Colonic mucosa (tissue), 4 donors: ENCODE results near the gene PTPRJ. TPM values are rescaled to one million over a fixed set of nuclear protein-coding genes. Genes with fewer than 3 reads are reported as not detected.

Experiments used
- DNase-seq: peaks from one replicate; pipeline ENCODE4 v3.0.0-alpha.2; 2020
- H3K27ac ChIP-seq: fragments of 200-600 bp; one replicate; pipeline ENCODE4 v1.8.0; 2021
- H3K27me3 ChIP-seq: fragments of 200-600 bp; one replicate; pipeline ENCODE4 v1.8.0; 2021
- H3K36me3 ChIP-seq: fragments of 200-600 bp; one replicate; pipeline ENCODE4 v1.8.0; 2021
- H3K4me1 ChIP-seq: fragments of 200-600 bp; one replicate; pipeline ENCODE4 v1.8.0; 2021; ENCODE audit warnings: mild to moderate bottlenecking
- H3K4me3 ChIP-seq: fragments of 200-600 bp; one replicate; pipeline ENCODE4 v1.8.0; 2021
- H3K9ac ChIP-seq, 2 donors: one replicate each; pipeline ENCODE4 v1.7.0; 2013; ENCODE audit warnings: control low read depth in 2 of 2, low read depth in 2 of 2, low read length in 2 of 2
- H3K9me3 ChIP-seq: fragments of 200-600 bp; one replicate; pipeline ENCODE4 v1.8.0; 2021
- CTCF ChIP-seq: fragments of 200-600 bp; IDR thresholded peaks from one replicate; pipeline ENCODE4 v1.8.0; 2022; ENCODE audit warnings: antibody characterized with exemption, mild to moderate bottlenecking
- intact Hi-C: fragments of 100-400 bp; cut with DNase I; formaldehyde crosslinking; loops from one replicate; pipeline ENCODE4 v1.14.1; 2022
- total RNA-seq, 2 donors: library from RNA; stranded (reverse); fragmentation: NEBNext Ultra II Directional in 1 of 2; extraction: Animal tissue kit (Norgen Biotek cat#: 25700) in 1 of 2; gene quantifications; one replicate each; pipeline ENCODE4 v1.2.1, GENCODE V29; 2021
- donor health status: healthy.
- donor health status: DM: no; HTN: no; CAD: no.
- donor health status: DM: no; HTN: no; CAD: no.

The PTPRJ gene
- total RNA-seq, 2 donors from 2014 or later, result 37.5 to 45.7 TPM

- DNase-seq, result no peak
- Histone ChIP-seq H3K36me3 (no peaks in the 10 kb centered on the region), H3K4me3 (no peak overlapping the region), H3K9ac (peak overlapping the region in 1 of 2 donors; percentile 41), H3K4me1 (peaks cover 4% of the 10 kb centered on the region), H3K9me3 (no peaks in the 10 kb centered on the region), H3K27me3 (no peaks in the 10 kb centered on the region), H3K27ac (peak overlapping the region; percentile 53)
- intact Hi-C loops, result loop anchor here (10.0 kb wide), 1 partner anchor 141 kb away; no protein-coding TSS in a partner anchor
- TF ChIP-seq CTCF, result no peak
Observed at GRCh38 chr11:48105096-48105990, 125.0 kb downstream of the PTPRJ start.

DNA sequence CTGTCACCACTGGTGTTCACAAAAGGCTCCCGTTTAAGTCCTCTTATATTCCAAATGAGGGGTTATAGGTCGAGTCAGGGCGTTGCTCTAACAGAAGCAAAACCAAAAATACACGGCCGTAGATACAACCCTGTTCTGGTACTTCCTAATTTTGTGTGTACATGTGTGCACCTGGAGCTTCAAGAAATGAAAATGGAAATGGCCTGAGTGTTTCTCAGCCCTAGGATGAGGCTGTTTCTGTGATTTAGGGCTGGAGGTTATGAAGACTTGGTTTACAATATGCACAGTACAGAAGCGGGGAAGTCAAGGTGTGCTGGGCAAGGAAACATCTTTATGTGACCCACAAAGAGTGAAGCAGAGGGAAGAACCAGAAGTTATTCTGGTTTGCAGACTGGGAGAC, 125.8 kb downstream of the PTPRJ start:
- no peaks in the 10 kb centered on the region for H3K4me1 ChIP-seq
- no peak for TF ChIP-seq CTCF
- H3K27ac ChIP-seq, result no peak overlapping the region
- H3K4me3 ChIP-seq, result no peak overlapping the region
- intact Hi-C loops, result loop anchor here (10.0 kb wide), 1 partner anchor 141 kb away; no protein-coding TSS in a partner anchor
- H3K36me3 ChIP-seq, result no peaks in the 10 kb centered on the region
- H3K27me3 ChIP-seq, result no peaks in the 10 kb centered on the region
- DNase-seq, result no peak
- no peaks in the 10 kb centered on the region for H3K9me3 ChIP-seq
- no peak overlapping the region for H3K9ac ChIP-seq

DNA sequence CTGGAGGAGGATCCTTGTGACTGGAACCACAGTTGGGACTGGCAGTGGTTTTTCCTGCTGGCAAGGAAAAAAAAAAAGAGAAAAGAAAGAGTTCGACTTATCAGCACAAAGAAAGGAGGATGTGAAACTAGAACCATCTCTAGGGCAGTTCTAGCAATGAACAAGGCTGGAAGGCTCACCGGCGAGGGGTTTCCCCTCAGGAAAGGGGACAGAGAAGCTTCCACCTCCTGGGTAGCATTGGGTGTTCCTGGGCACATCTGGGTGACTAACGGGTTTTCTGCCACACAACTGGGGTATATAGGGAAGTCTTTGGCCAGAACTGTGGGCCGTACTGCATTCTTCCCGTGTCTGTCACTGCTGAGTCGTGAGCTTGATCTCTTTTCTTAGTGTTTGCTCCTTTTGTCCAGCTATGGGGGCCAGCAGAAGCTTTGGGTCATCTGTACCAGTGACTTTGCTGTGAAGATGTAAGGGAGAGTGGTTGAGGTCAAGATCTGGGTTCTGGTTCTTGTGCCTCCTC, 126.9 kb downstream of the PTPRJ start:
- no peak for DNase-seq
- H3K4me3 ChIP-seq, result no peak overlapping the region
- H3K4me1 ChIP-seq, result no peaks in the 10 kb centered on the region
- intact Hi-C loops, result loop anchor here (10.0 kb wide), 1 partner anchor 142 kb away; no protein-coding TSS in a partner anchor
- TF ChIP-seq CTCF, result no peak
- no peaks in the 10 kb centered on the region for H3K27me3 ChIP-seq
- no peaks in the 10 kb centered on the region for H3K9me3 ChIP-seq
- H3K9ac ChIP-seq, result no peak overlapping the region
- no peak overlapping the region for H3K27ac ChIP-seq
- H3K36me3 ChIP-seq, result no peaks in the 10 kb centered on the region

GRCh38 chr11:48108231-48109045, 128.1 kb downstream of the PTPRJ start:
- H3K27me3 ChIP-seq, result no peaks in the 10 kb centered on the region
- no peaks in the 10 kb centered on the region for H3K4me1 ChIP-seq
- DNase-seq, result no peak
- H3K36me3 ChIP-seq, result no peaks in the 10 kb centered on the region
- H3K9me3 ChIP-seq, result no peaks in the 10 kb centered on the region
- intact Hi-C loops, result loop anchor here (10.0 kb wide), 1 partner anchor 144 kb away; no protein-coding TSS in a partner anchor
- H3K9ac ChIP-seq, result peak overlapping the region in 1 of 2 donors; percentile 2
- peak overlapping the region; percentile 12 for H3K27ac ChIP-seq
- no peak for TF ChIP-seq CTCF
- no peak overlapping the region for H3K4me3 ChIP-seq

- H3K4me3 ChIP-seq, result no peak overlapping the region
- no peaks in the 10 kb centered on the region for H3K36me3 ChIP-seq
- H3K27me3 ChIP-seq, result no peaks in the 10 kb centered on the region
- peak overlapping the region; percentile 12 for H3K27ac ChIP-seq
- no peak for DNase-seq
- no peaks in the 10 kb centered on the region for H3K4me1 ChIP-seq
- H3K9me3 ChIP-seq, result no peaks in the 10 kb centered on the region
- peak; percentile 12 for TF ChIP-seq CTCF
- intact Hi-C loops, result loop anchor here (10.0 kb wide), 1 partner anchor 144 kb away; no protein-coding TSS in a partner anchor
- H3K9ac ChIP-seq, result peak overlapping the region in 1 of 2 donors; percentile 82
Observed at GRCh38 chr11:48109046-48109666, 128.8 kb downstream of the PTPRJ start.
